Gastroesophageal sphincter (tissue), 4 donors: Measurements from ENCODE around the gene RAB11A. TPM values are rescaled to one million over a fixed set of nuclear protein-coding genes. Genes with fewer than 3 reads are reported as not detected.

Experiments
- ATAC-seq: fragments of 150-250 bp; one replicate; pipeline ENCODE4 v1.9.1; 2016; ENCODE audit warnings: mild to moderate bottlenecking, moderate library complexity
- H3K27ac ChIP-seq, 4 donors: fragments of 200-600 bp; sonication (generic) in 3 of 4; 1 replicate in 3 of 4; 2 replicates in 1 of 4; pipeline ENCODE4 v1.5.1; 2016 to 2019
- H3K27me3 ChIP-seq: fragments of 200-600 bp; sonication (generic); one replicate; pipeline ENCODE4 v1.5.1; 2019
- H3K36me3 ChIP-seq, 2 donors: fragments of 200-600 bp; sonication (generic); one replicate each; pipeline ENCODE4 v1.5.1; 2019; ENCODE audit warnings: control low read depth in 1 of 2
- H3K4me1 ChIP-seq, 3 donors: fragments of 200-600 bp; sonication (generic); 1 replicate in 2 of 3; 2 replicates in 1 of 3; pipeline ENCODE4 v1.5.1; 2016 to 2019; ENCODE audit warnings: control low read depth in 2 of 3
- H3K4me3 ChIP-seq, 2 donors: fragments of 200-600 bp; sonication (generic); one replicate each; pipeline ENCODE4 v1.5.1; 2019; ENCODE audit warnings: mild to moderate bottlenecking in 1 of 2, moderate library complexity in 1 of 2
- H3K9me3 ChIP-seq, 3 donors: fragments of 200-600 bp; sonication (generic); one replicate each; pipeline ENCODE4 v1.5.1; 2017 to 2019; ENCODE audit warnings: control low read depth in 2 of 3
- EP300 ChIP-seq: sonication (generic); formaldehyde crosslinking; IDR thresholded peaks from one replicate; pipeline ENCODE4 v1.6.1; 2017; ENCODE audit warnings: antibody characterized with exemption, mild to moderate bottlenecking
- POLR2A ChIP-seq, 2 donors: fragments of 450-650 bp; IDR thresholded peaks; one replicate each; pipeline ENCODE4 v1.6.1; 2017; ENCODE audit warnings: antibody characterized with exemption in 2 of 2, mild to moderate bottlenecking in 2 of 2, moderate library complexity in 1 of 2
- POLR2AphosphoS5 ChIP-seq: sonication (generic); formaldehyde crosslinking; IDR thresholded peaks from one replicate; pipeline ENCODE4 v1.6.1; 2017; ENCODE audit warnings: antibody characterized with exemption
- WGBS, 2 donors: methylation state at CpG; one replicate each; pipeline ENCODE4 v1.1.5; 2018; ENCODE audit warnings: low coverage in 1 of 2; 5-methylcytosine and 5-hydroxymethylcytosine counted together
- total RNA-seq, 4 donors: library from RNA; depleted of rRNA; stranded (reverse); fragments of >200 nt; gene quantifications; one replicate each; pipeline ENCODE4 v1.1.0, GENCODE V29; 2016
- TF ChIP-seq, protein P1 (sequence below), 4 experiments: fragments of 200-600 bp in 2 of 4; fragments of 450-650 bp in 2 of 4; sonication (generic) in 1 of 4; IDR thresholded peaks; one replicate each; pipeline ENCODE4 v1.5.1; 2017 to 2019; ENCODE audit warnings: antibody characterized with exemption in 4 of 4, mild to moderate bottlenecking in 2 of 4, moderate library complexity in 2 of 4

Gene RAB11A
- total RNA-seq, 4 donors from 2014 or later: 120 to 257 (median 135) TPM

DNA sequence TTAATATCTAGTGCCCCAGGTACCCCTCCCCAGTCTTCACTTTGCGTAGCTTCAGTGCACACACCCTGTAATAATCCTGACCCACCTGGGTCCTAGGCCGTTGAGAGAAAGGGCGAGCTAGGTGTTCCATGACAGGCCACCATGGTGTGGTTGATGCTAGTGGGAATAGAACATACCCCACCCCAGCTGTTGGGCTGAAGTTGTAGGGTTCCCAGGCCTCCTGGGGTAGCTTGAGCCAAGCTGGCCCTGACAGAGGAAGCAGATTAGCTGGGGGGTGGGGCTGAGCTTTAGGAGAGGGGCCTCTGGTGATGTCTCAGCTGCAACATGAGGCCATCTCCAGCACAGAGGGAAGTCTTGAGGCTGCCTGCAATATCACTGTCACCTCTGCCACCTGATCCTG is 40.5 kb downstream of the RAB11A start:
- Histone ChIP-seq H3K27me3 (no peaks in the 10 kb centered on the region), H3K36me3 (peaks cover 0 to 76% of the 10 kb centered on the region in 2 donors), H3K4me1 (peaks cover 0 to 2% (median 0%) of the 10 kb centered on the region in 3 donors), H3K4me3 (no peak overlapping the region), H3K27ac (no peak overlapping the region), H3K9me3 (no peaks in the 10 kb centered on the region)
- TF ChIP-seq EP300 (no peak), POLR2AphosphoS5 (no peak), POLR2A (IDR thresholded peaks at IDR 0.05) (no peak)
- TF ChIP-seq, protein P1, sequence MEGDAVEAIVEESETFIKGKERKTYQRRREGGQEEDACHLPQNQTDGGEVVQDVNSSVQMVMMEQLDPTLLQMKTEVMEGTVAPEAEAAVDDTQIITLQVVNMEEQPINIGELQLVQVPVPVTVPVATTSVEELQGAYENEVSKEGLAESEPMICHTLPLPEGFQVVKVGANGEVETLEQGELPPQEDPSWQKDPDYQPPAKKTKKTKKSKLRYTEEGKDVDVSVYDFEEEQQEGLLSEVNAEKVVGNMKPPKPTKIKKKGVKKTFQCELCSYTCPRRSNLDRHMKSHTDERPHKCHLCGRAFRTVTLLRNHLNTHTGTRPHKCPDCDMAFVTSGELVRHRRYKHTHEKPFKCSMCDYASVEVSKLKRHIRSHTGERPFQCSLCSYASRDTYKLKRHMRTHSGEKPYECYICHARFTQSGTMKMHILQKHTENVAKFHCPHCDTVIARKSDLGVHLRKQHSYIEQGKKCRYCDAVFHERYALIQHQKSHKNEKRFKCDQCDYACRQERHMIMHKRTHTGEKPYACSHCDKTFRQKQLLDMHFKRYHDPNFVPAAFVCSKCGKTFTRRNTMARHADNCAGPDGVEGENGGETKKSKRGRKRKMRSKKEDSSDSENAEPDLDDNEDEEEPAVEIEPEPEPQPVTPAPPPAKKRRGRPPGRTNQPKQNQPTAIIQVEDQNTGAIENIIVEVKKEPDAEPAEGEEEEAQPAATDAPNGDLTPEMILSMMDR (IDR thresholded peaks at IDR 0.05): no peak
- no peak for ATAC-seq
- 90% methylated on average over 2 of the region's 3 CpGs; no CpG with 5 or more reads in 1 of the 2 donors for WGBS, 2 donors

DNA sequence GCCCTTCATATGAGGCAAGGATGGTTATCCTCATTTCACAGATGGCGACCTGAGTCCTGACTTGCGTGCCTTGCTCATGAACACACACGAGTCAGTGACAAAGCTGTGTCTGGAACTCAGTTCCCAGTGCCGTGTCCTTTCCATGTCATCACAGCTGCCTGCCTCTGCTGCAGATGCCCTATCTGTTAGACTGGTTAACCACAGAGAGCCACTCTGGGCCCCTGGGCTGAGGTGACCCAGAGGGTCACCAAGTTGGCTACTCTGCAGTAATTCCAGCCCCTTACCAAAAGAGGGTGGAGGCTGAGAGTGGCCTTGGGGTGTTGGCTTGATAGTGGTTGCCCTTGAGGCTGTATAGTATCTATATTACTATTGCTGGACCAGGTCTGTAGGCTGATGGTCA is 41.0 kb downstream of the RAB11A start:
- Histone ChIP-seq H3K27ac (no peak overlapping the region), H3K36me3 (peaks cover 0 to 70% of the 10 kb centered on the region in 2 donors), H3K9me3 (no peaks in the 10 kb centered on the region), H3K4me1 (peaks cover 0 to 5% (median 0%) of the 10 kb centered on the region in 3 donors), H3K4me3 (no peak overlapping the region), H3K27me3 (no peaks in the 10 kb centered on the region)
- 80 to 92% methylated on average over 2 of the region's 4 CpGs for WGBS, 2 donors
- ATAC-seq: no peak
- TF ChIP-seq, protein P1 (IDR thresholded peaks at IDR 0.05): no peak
- TF ChIP-seq POLR2A (IDR thresholded peaks at IDR 0.05): no peak
- TF ChIP-seq EP300: no peak
- no peak for TF ChIP-seq POLR2AphosphoS5

DNA sequence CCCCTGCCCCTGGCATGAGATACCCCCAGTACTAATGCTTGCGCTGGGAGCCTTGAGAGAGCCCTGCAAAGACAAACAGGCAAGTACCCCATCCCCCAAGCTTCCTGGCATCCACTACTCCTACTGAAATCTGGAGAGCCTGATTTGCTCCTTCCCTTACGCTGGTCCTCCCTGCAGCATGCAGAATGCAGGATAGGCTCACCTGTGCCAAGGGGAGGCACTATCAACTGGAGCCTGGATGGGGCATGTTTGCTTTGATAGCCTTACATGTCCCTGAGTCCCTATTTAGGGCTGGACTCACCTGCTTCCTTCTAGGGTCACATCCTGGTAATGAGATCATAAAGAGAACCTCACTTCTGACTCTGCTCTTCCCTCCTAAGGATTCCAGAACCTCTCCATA is 42.9 kb downstream of the RAB11A start:
- Histone ChIP-seq H3K9me3 (no peaks in the 10 kb centered on the region), H3K27ac (no peak overlapping the region), H3K4me3 (no peak overlapping the region), H3K36me3 (peaks cover 0 to 53% of the 10 kb centered on the region in 2 donors), H3K27me3 (no peaks in the 10 kb centered on the region), H3K4me1 (peaks cover 0 to 16% (median 0%) of the 10 kb centered on the region in 3 donors)
- TF ChIP-seq POLR2AphosphoS5 (no peak), POLR2A (IDR thresholded peaks at IDR 0.05) (no peak), EP300 (no peak)
- TF ChIP-seq, protein P1 (IDR thresholded peaks at IDR 0.05): no peak
- WGBS, 2 donors: no CpG with 5 or more reads among the region's 2 CpGs
- no peak for ATAC-seq

DNA sequence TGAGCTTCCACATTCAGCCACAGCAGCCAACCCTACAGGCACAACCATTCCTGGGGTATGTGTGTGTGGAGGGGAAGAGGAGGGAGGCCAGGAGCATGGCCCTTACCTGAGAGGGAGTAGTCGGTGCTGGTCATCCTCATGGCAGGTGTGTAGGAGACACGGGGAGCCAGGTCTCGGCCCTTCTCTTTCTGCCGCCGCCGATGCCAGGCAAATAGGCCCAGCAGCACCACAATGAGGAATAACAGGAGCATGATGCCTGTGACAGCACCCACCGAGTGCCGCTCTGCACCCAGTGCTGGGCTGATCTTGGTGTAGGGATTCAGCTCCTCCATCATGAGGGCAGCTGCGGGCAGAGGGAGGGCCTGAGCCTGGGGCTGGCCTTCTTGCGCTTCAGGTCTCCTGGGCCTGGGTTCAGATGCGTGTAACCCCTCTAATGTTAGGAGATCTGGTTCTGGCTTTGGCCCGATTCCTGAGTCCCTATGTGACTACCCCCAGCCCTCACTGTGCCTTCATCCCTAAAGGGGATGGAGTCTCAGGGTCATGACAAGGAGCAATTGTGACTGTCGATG is 44.4 kb downstream of the RAB11A start:
- WGBS, 2 donors: 25 to 75% methylated on average over 1 to 2 of the region's 13 CpGs
- peaks cover 0 to 38% of the 10 kb centered on the region in 2 donors for H3K36me3 ChIP-seq

More for the DNA sequence above, 44.4 kb downstream of the RAB11A start:
- Histone ChIP-seq H3K4me3 (no peak overlapping the region), H3K27me3 (no peaks in the 10 kb centered on the region), H3K9me3 (no peaks in the 10 kb centered on the region), H3K27ac (no peak overlapping the region), H3K4me1 (peaks cover 0 to 16% (median 0%) of the 10 kb centered on the region in 3 donors)
- TF ChIP-seq, protein P1 (IDR thresholded peaks at IDR 0.05): no peak
- TF ChIP-seq EP300: no peak
- no peak for TF ChIP-seq POLR2A (IDR thresholded peaks at IDR 0.05)
- no peak for TF ChIP-seq POLR2AphosphoS5
- ATAC-seq: no peak
